Measurements from ENCODE around the gene TFAP2D.

The TFAP2D gene

DNA sequence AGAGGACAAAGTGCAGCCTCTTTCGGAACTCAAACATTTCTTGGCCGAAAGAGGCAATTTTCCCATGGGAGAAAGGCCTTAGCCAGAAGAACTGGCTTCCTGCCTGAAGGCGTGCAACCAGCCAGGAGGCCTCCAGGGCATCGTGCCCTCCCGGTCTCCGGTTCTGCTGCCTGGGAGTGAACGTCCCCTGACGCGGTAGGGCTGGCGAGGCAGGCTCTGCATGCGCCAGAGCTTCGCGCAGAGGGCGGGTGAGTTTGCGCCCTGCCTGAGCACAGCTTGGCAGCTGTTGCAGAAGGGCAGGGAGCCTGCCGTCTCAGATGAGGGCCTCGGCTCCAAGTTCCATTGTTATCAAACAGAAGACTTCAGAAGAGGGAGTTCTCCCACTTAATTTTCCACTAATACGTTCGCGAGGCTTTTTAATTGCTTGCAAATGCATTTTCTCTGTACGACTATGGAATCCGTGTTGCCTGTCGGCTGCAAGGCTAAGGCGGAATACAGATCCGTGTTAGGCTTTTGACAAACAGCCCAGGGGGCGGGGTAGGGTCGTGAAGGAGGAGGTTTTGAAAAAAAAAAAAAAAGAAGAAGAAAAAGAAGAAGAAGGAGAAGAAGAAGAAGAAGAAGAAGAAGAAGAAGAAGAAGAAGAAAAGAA is 5.5 kb upstream of the TFAP2D start:
- no peaks in the 10 kb centered on the region for H3K27me3 ChIP-seq (replicated peaks; ENCODE audit: control insufficient read depth, insufficient read depth, low read length, poor library complexity, severe bottlenecking)
- no peaks in the 10 kb centered on the region for H3K9me3 ChIP-seq (ENCODE audit: control insufficient read depth, low read length)
- no peak for DNase-seq
- no peak overlapping the region for H3K4me3 ChIP-seq (ENCODE audit: insufficient read depth, low read depth, low read length, poor library complexity, severe bottlenecking)
- no peaks in the 10 kb centered on the region for H3K4me1 ChIP-seq (ENCODE audit: control insufficient read depth, insufficient read depth, low read length, poor library complexity, severe bottlenecking)
- no peaks in the 10 kb centered on the region for H3K36me3 ChIP-seq (ENCODE audit: control insufficient read depth, insufficient read depth, low read length)
- H3K27ac ChIP-seq (ENCODE audit: insufficient read depth, low read length, poor library complexity, severe bottlenecking), result no peak overlapping the region

DNA sequence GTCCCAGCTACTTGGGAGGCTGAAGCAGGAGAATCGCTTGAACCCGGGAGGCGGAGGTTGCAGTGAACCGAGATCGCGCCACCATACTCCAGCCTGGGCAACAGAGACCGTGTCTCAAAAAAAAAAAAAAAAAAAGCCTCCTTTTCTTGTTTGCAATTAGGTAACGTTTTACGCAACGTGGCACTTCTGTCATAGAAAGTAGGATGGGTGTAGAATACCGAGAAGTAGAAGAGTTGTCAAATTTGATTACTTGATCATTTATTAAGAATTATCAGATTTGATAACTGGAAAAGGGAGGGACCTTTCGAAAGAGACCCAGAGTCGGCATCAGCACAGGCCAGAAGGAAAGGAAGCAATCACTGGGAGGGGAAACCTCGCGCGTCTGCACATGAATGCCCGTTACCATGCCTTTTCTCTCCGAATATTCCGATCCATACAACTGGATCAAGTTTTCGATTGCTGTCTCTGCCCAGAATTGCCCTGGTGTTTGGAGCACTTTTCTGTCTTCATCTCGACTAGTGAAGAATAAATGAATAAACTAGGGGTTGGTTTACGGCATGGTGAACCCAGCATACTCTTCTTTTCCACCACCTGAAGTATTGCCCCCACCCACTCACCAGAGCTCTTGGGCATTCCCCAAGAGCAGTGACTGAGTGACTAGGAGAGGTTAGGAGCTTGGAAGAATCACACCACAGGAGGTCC is 4.5 kb upstream of the TFAP2D start:
- no peaks in the 10 kb centered on the region for H3K27me3 ChIP-seq (replicated peaks; ENCODE audit: control insufficient read depth, insufficient read depth, low read length, poor library complexity, severe bottlenecking)
- no peak overlapping the region for H3K4me3 ChIP-seq (ENCODE audit: insufficient read depth, low read depth, low read length, poor library complexity, severe bottlenecking)
- no peak for DNase-seq
- no peaks in the 10 kb centered on the region for H3K36me3 ChIP-seq (ENCODE audit: control insufficient read depth, insufficient read depth, low read length)
- no peaks in the 10 kb centered on the region for H3K9me3 ChIP-seq (ENCODE audit: control insufficient read depth, low read length)
- H3K27ac ChIP-seq (ENCODE audit: insufficient read depth, low read length, poor library complexity, severe bottlenecking), result no peak overlapping the region
- no peaks in the 10 kb centered on the region for H3K4me1 ChIP-seq (ENCODE audit: control insufficient read depth, insufficient read depth, low read length, poor library complexity, severe bottlenecking)

DNA sequence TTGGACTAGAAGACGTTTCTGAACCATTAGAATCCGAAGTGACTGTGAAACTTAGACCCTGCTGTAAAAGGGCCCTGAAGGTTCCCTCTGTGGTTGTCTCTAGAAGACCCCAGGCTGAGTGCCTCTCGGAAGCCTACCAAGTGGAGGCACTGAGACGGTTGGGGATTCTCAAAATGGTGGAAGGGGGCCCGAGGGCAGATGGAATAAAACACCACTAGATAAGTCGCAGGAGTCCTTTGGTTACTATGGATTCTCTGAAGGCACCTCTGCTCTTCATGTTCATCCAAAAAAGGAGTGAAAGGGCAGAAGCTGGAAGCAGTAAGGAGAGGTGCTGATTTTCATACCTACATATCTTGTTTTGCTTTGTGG is 4.0 kb upstream of the TFAP2D start:
- DNase-seq, result no peak
- no peaks in the 10 kb centered on the region for H3K9me3 ChIP-seq (ENCODE audit: control insufficient read depth, low read length)
- H3K4me1 ChIP-seq (ENCODE audit: control insufficient read depth, insufficient read depth, low read length, poor library complexity, severe bottlenecking), result no peaks in the 10 kb centered on the region
- no peaks in the 10 kb centered on the region for H3K27me3 ChIP-seq (replicated peaks; ENCODE audit: control insufficient read depth, insufficient read depth, low read length, poor library complexity, severe bottlenecking)
- H3K27ac ChIP-seq (ENCODE audit: insufficient read depth, low read length, poor library complexity, severe bottlenecking), result no peak overlapping the region
- no peaks in the 10 kb centered on the region for H3K36me3 ChIP-seq (ENCODE audit: control insufficient read depth, insufficient read depth, low read length)
- H3K4me3 ChIP-seq (ENCODE audit: insufficient read depth, low read depth, low read length, poor library complexity, severe bottlenecking), result no peak overlapping the region

DNA sequence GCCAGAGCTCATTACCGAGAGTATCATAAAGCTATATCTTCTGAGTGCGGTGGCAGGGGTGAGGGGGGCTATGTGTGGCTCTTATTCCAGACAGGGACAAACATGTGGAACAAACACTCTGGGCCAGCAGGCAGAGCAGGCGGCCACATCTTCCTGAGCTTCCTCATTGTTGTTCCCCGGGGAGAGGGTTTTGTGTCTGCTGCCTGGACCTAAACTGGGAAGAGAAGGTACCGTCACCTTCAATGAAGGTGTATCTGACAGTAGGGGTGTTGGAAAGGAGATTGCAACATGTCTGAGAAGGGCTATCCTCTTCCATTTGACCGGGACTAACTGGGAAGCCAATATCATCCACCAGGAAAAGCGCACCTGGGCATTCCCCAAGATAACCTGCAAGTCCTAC is 1.6 kb upstream of the TFAP2D start:
- Histone ChIP-seq H3K36me3 (ENCODE audit: control insufficient read depth, insufficient read depth, low read length) (no peaks in the 10 kb centered on the region), H3K4me1 (ENCODE audit: control insufficient read depth, insufficient read depth, low read length, poor library complexity, severe bottlenecking) (no peaks in the 10 kb centered on the region)
- no peak for DNase-seq

DNA sequence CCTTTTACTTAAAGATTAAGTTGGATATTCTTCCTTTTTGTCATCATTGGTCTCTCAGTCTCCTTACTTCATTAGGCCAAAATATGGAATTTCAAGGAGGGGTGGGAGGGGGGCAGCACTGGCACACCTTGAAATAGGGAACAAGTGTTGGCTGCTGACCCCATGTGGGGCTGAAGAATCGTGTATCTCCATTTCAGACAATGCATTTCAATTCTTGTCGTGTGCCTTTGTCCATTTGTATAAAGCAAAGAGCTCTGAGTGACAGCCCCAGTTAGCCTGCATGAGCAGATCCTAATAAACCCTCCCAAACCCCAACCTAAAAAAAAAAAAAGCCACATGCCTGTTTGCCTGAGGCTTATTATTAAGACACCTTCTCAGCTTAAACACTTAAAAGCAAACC is 1.0 kb upstream of the TFAP2D start:
- peaks cover 6% of the 10 kb centered on the region for H3K27me3 ChIP-seq (replicated peaks; ENCODE audit: control insufficient read depth, insufficient read depth, low read length, poor library complexity, severe bottlenecking)
- no peaks in the 10 kb centered on the region for H3K36me3 ChIP-seq (ENCODE audit: control insufficient read depth, insufficient read depth, low read length)

More for the DNA sequence above, 1.6 kb upstream of the TFAP2D start:
- Histone ChIP-seq H3K27ac (ENCODE audit: insufficient read depth, low read length, poor library complexity, severe bottlenecking) (no peak overlapping the region), H3K27me3 (replicated peaks; ENCODE audit: control insufficient read depth, insufficient read depth, low read length, poor library complexity, severe bottlenecking) (peaks cover 6% of the 10 kb centered on the region), H3K4me3 (ENCODE audit: insufficient read depth, low read depth, low read length, poor library complexity, severe bottlenecking) (no peak overlapping the region), H3K9me3 (ENCODE audit: control insufficient read depth, low read length) (no peaks in the 10 kb centered on the region)

DNA sequence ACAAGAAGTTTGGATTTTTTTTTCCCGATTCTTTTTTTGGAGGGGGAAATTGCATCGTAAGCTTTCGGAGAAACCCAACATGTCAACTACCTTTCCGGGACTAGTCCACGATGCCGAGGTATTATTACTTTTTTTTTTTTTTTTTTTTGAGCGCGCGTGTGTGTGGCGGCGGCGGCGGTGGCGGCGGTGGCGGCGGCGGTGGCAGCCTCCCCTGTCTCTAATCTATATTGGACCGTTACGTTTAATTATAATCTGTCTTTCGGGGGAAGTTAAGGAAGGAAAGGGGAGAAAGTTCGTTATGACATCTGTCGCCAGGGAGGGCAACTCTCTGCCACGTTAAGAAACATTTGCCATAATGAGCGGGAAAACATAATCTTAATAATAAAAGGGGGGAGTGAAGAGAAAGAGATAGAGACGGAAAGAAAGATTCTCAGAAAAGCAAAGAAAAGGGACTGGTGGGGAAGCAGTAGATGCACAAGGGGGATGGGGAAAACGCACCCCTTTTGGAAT is 706 bp downstream of the TFAP2D start:
- peaks cover 6% of the 10 kb centered on the region for H3K27me3 ChIP-seq (replicated peaks; ENCODE audit: control insufficient read depth, insufficient read depth, low read length, poor library complexity, severe bottlenecking)
- no peak overlapping the region for H3K4me3 ChIP-seq (ENCODE audit: insufficient read depth, low read depth, low read length, poor library complexity, severe bottlenecking)
- H3K9me3 ChIP-seq (ENCODE audit: control insufficient read depth, low read length), result no peaks in the 10 kb centered on the region
- H3K4me1 ChIP-seq (ENCODE audit: control insufficient read depth, insufficient read depth, low read length, poor library complexity, severe bottlenecking), result no peaks in the 10 kb centered on the region
- no peaks in the 10 kb centered on the region for H3K36me3 ChIP-seq (ENCODE audit: control insufficient read depth, insufficient read depth, low read length)
- DNase-seq, result no peak
- H3K27ac ChIP-seq (ENCODE audit: insufficient read depth, low read length, poor library complexity, severe bottlenecking), result no peak overlapping the region

More for the DNA sequence above, 1.0 kb upstream of the TFAP2D start:
- Histone ChIP-seq H3K4me3 (ENCODE audit: insufficient read depth, low read depth, low read length, poor library complexity, severe bottlenecking) (no peak overlapping the region), H3K9me3 (ENCODE audit: control insufficient read depth, low read length) (no peaks in the 10 kb centered on the region), H3K4me1 (ENCODE audit: control insufficient read depth, insufficient read depth, low read length, poor library complexity, severe bottlenecking) (no peaks in the 10 kb centered on the region), H3K27ac (ENCODE audit: insufficient read depth, low read length, poor library complexity, severe bottlenecking) (no peak overlapping the region)
- DNase-seq, result no peak

DNA sequence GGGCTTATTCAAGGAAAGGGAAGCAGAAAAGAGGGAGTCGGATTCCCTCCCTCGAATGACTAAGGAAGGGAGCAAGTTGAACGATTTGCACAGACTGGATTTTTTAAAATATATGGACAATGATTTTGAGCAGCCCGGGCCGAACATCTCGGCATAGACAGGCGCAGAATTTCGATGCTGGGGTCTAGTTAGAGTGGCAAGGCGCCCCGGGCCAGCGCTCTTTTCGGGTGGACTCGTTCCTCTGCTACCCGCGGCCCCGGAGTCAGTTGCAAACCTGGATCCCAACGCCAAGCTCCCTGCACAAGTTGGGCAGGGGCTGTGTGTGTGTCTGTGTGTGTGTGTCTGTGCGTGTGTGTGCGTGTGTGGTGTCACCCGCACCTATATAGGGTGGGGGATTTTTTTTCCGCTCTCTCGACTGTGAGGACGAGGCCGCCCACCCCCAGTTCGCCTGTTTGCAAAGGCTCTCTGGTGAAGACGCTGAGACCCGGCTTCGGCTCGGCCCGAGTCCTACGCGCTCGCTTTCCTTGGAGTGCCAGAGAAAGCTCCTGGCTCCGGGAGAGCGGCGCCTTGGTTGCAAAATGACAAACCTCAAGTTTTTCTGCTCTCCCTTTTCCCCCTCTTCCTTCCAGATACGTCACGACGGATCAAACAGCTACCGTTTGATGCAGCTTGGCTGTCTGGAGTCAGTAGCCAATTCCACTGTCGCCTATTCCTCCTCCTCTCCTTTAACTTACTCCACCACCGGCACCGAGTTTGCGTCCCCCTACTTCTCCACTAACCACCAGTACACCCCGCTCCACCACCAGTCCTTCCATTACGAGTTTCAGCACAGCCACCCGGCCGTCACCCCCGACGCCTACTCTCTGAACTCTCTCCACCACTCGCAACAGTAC is 1.4 kb downstream of the TFAP2D start:
- H3K4me1 ChIP-seq (ENCODE audit: control insufficient read depth, insufficient read depth, low read length, poor library complexity, severe bottlenecking), result no peaks in the 10 kb centered on the region

DNA sequence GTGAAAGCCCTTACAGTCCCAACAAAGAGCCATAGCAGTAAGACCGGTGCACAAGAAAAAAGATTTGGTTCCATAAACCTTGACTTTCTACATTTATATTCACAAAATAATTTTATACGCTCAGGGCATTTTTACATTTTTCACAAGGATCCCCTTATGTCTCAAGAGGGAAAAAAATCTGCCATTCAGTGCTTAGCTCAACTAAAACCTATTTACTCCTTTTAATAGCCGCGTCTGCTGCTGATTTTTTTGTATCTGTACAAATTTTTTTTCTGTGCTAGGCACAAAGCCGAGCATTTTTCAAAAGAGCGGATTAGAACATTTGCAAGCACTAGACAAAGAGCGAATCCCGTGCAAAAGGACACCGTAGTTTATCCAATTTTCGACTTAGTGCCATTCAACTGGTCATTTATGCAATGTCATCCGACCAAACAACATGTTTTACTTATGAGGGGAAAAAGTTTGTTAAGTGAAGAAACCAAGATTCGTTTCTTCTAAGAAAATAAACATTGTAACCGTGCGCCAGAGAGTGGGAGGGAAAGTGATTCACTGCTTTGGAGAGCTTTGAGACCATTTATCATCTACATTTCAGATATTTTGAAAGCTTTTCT is 3.7 kb downstream of the TFAP2D start:
- DNase-seq, result no peak
- Histone ChIP-seq H3K9me3 (ENCODE audit: control insufficient read depth, low read length) (no peaks in the 10 kb centered on the region), H3K4me1 (ENCODE audit: control insufficient read depth, insufficient read depth, low read length, poor library complexity, severe bottlenecking) (no peaks in the 10 kb centered on the region), H3K27ac (ENCODE audit: insufficient read depth, low read length, poor library complexity, severe bottlenecking) (no peak overlapping the region), H3K36me3 (ENCODE audit: control insufficient read depth, insufficient read depth, low read length) (no peaks in the 10 kb centered on the region), H3K4me3 (ENCODE audit: insufficient read depth, low read depth, low read length, poor library complexity, severe bottlenecking) (no peak overlapping the region), H3K27me3 (replicated peaks; ENCODE audit: control insufficient read depth, insufficient read depth, low read length, poor library complexity, severe bottlenecking) (peaks cover 6% of the 10 kb centered on the region)

More for the DNA sequence above, 1.4 kb downstream of the TFAP2D start:
- no peak overlapping the region for H3K4me3 ChIP-seq (ENCODE audit: insufficient read depth, low read depth, low read length, poor library complexity, severe bottlenecking)
- H3K27me3 ChIP-seq (replicated peaks; ENCODE audit: control insufficient read depth, insufficient read depth, low read length, poor library complexity, severe bottlenecking), result peaks cover 6% of the 10 kb centered on the region
- no peaks in the 10 kb centered on the region for H3K9me3 ChIP-seq (ENCODE audit: control insufficient read depth, low read length)
- no peaks in the 10 kb centered on the region for H3K36me3 ChIP-seq (ENCODE audit: control insufficient read depth, insufficient read depth, low read length)
- H3K27ac ChIP-seq (ENCODE audit: insufficient read depth, low read length, poor library complexity, severe bottlenecking), result no peak overlapping the region
- no peak for DNase-seq

DNA sequence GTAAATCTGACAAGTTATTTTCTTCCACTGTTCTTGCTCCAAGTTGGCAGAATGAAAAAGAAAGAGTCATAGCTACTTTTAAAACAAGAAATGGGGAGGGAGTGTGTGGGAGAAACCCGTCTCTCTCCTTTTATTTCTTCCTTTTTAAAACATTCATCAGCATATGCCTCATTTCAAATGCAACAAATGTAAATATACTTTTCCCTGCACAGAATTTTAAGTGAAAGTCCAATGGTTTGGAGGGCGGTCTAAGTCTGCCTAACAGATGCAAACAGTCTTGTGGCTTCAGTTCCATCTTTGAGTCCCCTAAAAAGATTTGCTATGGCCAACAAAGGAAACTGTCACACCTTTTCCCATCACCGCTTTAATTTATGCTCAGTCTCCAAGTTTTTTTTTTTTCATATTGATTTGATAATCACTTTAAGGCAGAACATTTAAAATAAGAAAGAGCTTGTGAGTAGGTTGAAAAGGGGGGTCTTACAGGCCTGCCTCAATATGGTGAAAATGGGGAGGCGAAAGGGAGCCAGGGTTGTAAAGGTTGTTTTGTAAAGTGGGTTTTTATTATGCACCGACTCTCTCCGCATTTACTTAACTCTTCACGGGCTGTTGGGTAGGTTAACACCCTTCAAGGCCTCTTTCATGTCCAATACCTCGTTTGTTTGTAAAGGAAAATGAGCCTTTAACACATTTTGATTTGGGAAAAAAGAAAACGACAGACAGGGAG is 4.6 kb downstream of the TFAP2D start:
- peaks cover 9% of the 10 kb centered on the region for H3K27me3 ChIP-seq (replicated peaks; ENCODE audit: control insufficient read depth, insufficient read depth, low read length, poor library complexity, severe bottlenecking)
- no peak overlapping the region for H3K4me3 ChIP-seq (ENCODE audit: insufficient read depth, low read depth, low read length, poor library complexity, severe bottlenecking)
- no peak overlapping the region for H3K27ac ChIP-seq (ENCODE audit: insufficient read depth, low read length, poor library complexity, severe bottlenecking)
- no peaks in the 10 kb centered on the region for H3K4me1 ChIP-seq (ENCODE audit: control insufficient read depth, insufficient read depth, low read length, poor library complexity, severe bottlenecking)
- H3K9me3 ChIP-seq (ENCODE audit: control insufficient read depth, low read length), result no peaks in the 10 kb centered on the region
- no peak for DNase-seq
- no peaks in the 10 kb centered on the region for H3K36me3 ChIP-seq (ENCODE audit: control insufficient read depth, insufficient read depth, low read length)

All from effector memory CD4-positive, alpha-beta T cell (primary cell).